ENCODE measurements around the gene IGFBP6. TPM values are rescaled to one million over a fixed set of nuclear protein-coding genes. Genes with fewer than 3 reads are reported as not detected.

Gene IGFBP6
- total and polyA plus RNA-seq, 12 donors, result 12.9 to 559 (median 212) TPM

GRCh38 chr12:53054112-53054878, 43.2 kb upstream of the IGFBP6 start:
- intact Hi-C loops (cut with DNase I), result no loop called here
- Histone ChIP-seq H3K4me3 (peak overlapping the region in 3 of 4 donors; percentile 23 to 49 (median 46)), H3K27me3 (no peaks in the 10 kb centered on the region), H3K4me1 (replicated peaks in 1 of 2) (peaks cover 55 to 59% of the 10 kb centered on the region in 2 donors), H3K27ac (peak overlapping the region; percentile 87 to 99 (median 97)), H3K36me3 (replicated peaks in 1 of 2) (peaks cover 0 to 44% of the 10 kb centered on the region in 2 donors), H3K9me3 (replicated peaks in 1 of 3) (no peaks in the 10 kb centered on the region)
- WGBS, 4 donors, result 5 to 7% (median 6%) methylated on average over 22 to 48 of the region's 48 CpGs
- DNase-seq, result peak; percentile 95 to 98 (median 97)
- TF ChIP-seq POLR2A (IDR thresholded peaks at IDR 0.05) (peak; percentile 59 to 67), CTCF (IDR thresholded peaks at IDR 0.05) (no peak)

GRCh38 chr12:53055471-53056266, 41.8 kb upstream of the IGFBP6 start:
- no peaks in the 10 kb centered on the region for H3K9me3 ChIP-seq (replicated peaks in 1 of 3)
- WGBS, 4 donors, result 80 to 88% (median 85%) methylated on average over 9 to 15 of the region's 15 CpGs
- peaks cover 46 to 53% of the 10 kb centered on the region in 2 donors for H3K4me1 ChIP-seq (replicated peaks in 1 of 2)
- TF ChIP-seq POLR2A (IDR thresholded peaks at IDR 0.05), result no peak
- no peak for TF ChIP-seq CTCF (IDR thresholded peaks at IDR 0.05)
- H3K27me3 ChIP-seq, result no peaks in the 10 kb centered on the region
- peak overlapping the region in 3 of 5 donors; percentile 92 to 99 (median 98) for H3K27ac ChIP-seq
- H3K4me3 ChIP-seq, result no peak overlapping the region
- H3K36me3 ChIP-seq (replicated peaks in 1 of 2), result peaks cover 0 to 58% of the 10 kb centered on the region in 2 donors
- intact Hi-C loops (cut with DNase I), result no loop called here
- peak in 3 of 7 donors; percentile 2 to 34 (median 25) for DNase-seq

- Histone ChIP-seq H3K36me3 (replicated peaks in 1 of 2) (peaks cover 0 to 64% of the 10 kb centered on the region in 2 donors), H3K4me1 (replicated peaks in 1 of 2) (peaks cover 42 to 53% of the 10 kb centered on the region in 2 donors), H3K4me3 (no peak overlapping the region), H3K9me3 (replicated peaks in 1 of 3) (no peaks in the 10 kb centered on the region), H3K27ac (peak overlapping the region in 2 of 5 donors; percentile 6 to 57), H3K27me3 (no peaks in the 10 kb centered on the region)
- 75 to 81% (median 80%) methylated on average over 5 of the region's 5 CpGs for WGBS, 4 donors
- TF ChIP-seq CTCF (IDR thresholded peaks at IDR 0.05) (no peak), POLR2A (IDR thresholded peaks at IDR 0.05) (peak in 1 of 2 donors; percentile 4)
- peak in 1 of 7 donors; percentile 17 for DNase-seq
- intact Hi-C loops (cut with DNase I), result no loop called here
Observed at GRCh38 chr12:53056296-53056695, 41.2 kb upstream of the IGFBP6 start.

GRCh38 chr12:53056901-53057300, 40.6 kb upstream of the IGFBP6 start:
- TF ChIP-seq POLR2A (IDR thresholded peaks at IDR 0.05) (no peak), CTCF (IDR thresholded peaks at IDR 0.05) (no peak)
- 87 to 96% (median 90%) methylated on average over 6 to 7 of the region's 7 CpGs for WGBS, 4 donors
- Histone ChIP-seq H3K27me3 (no peaks in the 10 kb centered on the region), H3K27ac (peak overlapping the region in 3 of 5 donors; percentile 6 to 57 (median 26)), H3K36me3 (replicated peaks in 1 of 2) (peaks cover 0 to 70% of the 10 kb centered on the region in 2 donors), H3K4me3 (no peak overlapping the region), H3K9me3 (replicated peaks in 1 of 3) (no peaks in the 10 kb centered on the region), H3K4me1 (replicated peaks in 1 of 2) (peaks cover 36 to 53% of the 10 kb centered on the region in 2 donors)
- DNase-seq, result peak in 2 of 7 donors; percentile 26 to 35
- intact Hi-C loops (cut with DNase I), result no loop called here

All from adrenal gland (tissue), 12 donors.